IMR-90 (cell line): ENCODE data around the gene DOCK4.

ENCODE experiments used
- CEBPB ChIP-seq: IDR thresholded peaks from 2 replicates; pipeline ENCODE4 v1.6.1; 2012; ENCODE audit warnings: low read depth, low read length, improper control_type of control experiment
- MAZ ChIP-seq: IDR thresholded peaks from 2 replicates; pipeline ENCODE4 v1.6.1; 2012; ENCODE audit warnings: low read depth, mild to moderate bottlenecking, low read length, improper control_type of control experiment, moderate library complexity, borderline replicate concordance
- POLR2A ChIP-seq: IDR thresholded peaks from 2 replicates; pipeline ENCODE4 v1.6.1; 2012; ENCODE audit warnings: mild to moderate bottlenecking, low read depth, low read length
- RCOR1 ChIP-seq: IDR thresholded peaks from 2 replicates; pipeline ENCODE4 v1.6.1; 2012; ENCODE audit warnings: mild to moderate bottlenecking, low read length, improper control_type of control experiment; ENCODE audit not compliant: insufficient replicate concordance
- RFX5 ChIP-seq: IDR thresholded peaks from 2 replicates; pipeline ENCODE4 v1.8.0; 2012; ENCODE audit warnings: low read depth, mild to moderate bottlenecking, low read length, moderate library complexity
- SMC3 ChIP-seq: fragments of 150-350 bp; IDR thresholded peaks from 2 replicates; pipeline ENCODE4 v1.6.1; 2016; ENCODE audit warnings: low read depth, mild to moderate bottlenecking, antibody characterized with exemption, low read length, moderate library complexity
- TF ChIP-seq, protein P1 (sequence below): conservative IDR thresholded peaks from 2 replicates; pipeline ENCODE4 v1.5.1; 2012; ENCODE audit warnings: mild to moderate bottlenecking, low read depth, low read length, improper control_type of control experiment
- TF ChIP-seq, protein P2 (sequence below): fragments of 150-350 bp; IDR thresholded peaks from 2 replicates; pipeline ENCODE4 v1.6.1; 2017; ENCODE audit warnings: mild to moderate bottlenecking, antibody characterized with exemption, low read length, low read depth
- TF ChIP-seq, protein P3 (sequence below): fragments of 150-350 bp; IDR thresholded peaks from 2 replicates; pipeline ENCODE4 v1.6.1; 2016; ENCODE audit warnings: low read depth, mild to moderate bottlenecking, low read length, moderate library complexity, borderline replicate concordance

DNA sequence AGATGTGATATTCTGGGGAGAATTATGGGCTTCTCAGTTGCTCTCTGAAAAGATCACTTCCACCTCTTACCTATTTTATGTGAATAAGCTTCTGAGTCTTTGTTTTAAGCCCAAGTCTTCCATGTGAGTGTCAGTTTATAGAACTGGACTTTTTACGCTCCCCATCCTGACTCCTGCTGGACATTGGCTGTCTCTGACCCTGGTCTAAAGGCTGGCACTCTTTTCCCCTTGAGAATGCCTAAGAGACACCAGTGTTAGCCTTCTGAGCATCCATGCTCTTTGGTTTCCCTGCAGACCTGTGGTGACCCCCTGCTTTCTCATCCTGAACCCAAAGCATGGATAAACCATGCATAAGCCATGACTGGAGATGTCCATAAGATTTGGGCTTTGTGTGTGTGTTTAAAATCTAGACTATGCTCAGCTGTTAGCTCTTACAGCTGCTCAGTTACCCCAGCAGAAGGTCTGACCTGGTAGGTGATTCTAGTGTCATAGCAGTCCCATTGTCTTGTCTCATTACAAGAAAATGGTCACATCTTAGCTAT, 495.3 kb downstream of the DOCK4 start:
- TF ChIP-seq, protein P1, sequence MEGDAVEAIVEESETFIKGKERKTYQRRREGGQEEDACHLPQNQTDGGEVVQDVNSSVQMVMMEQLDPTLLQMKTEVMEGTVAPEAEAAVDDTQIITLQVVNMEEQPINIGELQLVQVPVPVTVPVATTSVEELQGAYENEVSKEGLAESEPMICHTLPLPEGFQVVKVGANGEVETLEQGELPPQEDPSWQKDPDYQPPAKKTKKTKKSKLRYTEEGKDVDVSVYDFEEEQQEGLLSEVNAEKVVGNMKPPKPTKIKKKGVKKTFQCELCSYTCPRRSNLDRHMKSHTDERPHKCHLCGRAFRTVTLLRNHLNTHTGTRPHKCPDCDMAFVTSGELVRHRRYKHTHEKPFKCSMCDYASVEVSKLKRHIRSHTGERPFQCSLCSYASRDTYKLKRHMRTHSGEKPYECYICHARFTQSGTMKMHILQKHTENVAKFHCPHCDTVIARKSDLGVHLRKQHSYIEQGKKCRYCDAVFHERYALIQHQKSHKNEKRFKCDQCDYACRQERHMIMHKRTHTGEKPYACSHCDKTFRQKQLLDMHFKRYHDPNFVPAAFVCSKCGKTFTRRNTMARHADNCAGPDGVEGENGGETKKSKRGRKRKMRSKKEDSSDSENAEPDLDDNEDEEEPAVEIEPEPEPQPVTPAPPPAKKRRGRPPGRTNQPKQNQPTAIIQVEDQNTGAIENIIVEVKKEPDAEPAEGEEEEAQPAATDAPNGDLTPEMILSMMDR, result no peak
- TF ChIP-seq POLR2A (no peak), MAZ (no peak), RCOR1 (no peak), SMC3 (no peak), RFX5 (no peak), CEBPB (no peak)
- TF ChIP-seq, protein P2, sequence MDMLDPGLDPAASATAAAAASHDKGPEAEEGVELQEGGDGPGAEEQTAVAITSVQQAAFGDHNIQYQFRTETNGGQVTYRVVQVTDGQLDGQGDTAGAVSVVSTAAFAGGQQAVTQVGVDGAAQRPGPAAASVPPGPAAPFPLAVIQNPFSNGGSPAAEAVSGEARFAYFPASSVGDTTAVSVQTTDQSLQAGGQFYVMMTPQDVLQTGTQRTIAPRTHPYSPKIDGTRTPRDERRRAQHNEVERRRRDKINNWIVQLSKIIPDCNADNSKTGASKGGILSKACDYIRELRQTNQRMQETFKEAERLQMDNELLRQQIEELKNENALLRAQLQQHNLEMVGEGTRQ, result no peak
- TF ChIP-seq, protein P3, sequence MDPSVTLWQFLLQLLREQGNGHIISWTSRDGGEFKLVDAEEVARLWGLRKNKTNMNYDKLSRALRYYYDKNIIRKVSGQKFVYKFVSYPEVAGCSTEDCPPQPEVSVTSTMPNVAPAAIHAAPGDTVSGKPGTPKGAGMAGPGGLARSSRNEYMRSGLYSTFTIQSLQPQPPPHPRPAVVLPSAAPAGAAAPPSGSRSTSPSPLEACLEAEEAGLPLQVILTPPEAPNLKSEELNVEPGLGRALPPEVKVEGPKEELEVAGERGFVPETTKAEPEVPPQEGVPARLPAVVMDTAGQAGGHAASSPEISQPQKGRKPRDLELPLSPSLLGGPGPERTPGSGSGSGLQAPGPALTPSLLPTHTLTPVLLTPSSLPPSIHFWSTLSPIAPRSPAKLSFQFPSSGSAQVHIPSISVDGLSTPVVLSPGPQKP, result no peak
